ENCODE results near the gene ADAMTS7. TPM values are rescaled to one million over a fixed set of nuclear protein-coding genes. Genes with fewer than 3 reads are reported as not detected.

The ADAMTS7 gene
- polyA plus RNA-seq, 2 of the 4 experiments (the other 2 are of a cell fraction): 1.5 to 2.9 TPM

DNA sequence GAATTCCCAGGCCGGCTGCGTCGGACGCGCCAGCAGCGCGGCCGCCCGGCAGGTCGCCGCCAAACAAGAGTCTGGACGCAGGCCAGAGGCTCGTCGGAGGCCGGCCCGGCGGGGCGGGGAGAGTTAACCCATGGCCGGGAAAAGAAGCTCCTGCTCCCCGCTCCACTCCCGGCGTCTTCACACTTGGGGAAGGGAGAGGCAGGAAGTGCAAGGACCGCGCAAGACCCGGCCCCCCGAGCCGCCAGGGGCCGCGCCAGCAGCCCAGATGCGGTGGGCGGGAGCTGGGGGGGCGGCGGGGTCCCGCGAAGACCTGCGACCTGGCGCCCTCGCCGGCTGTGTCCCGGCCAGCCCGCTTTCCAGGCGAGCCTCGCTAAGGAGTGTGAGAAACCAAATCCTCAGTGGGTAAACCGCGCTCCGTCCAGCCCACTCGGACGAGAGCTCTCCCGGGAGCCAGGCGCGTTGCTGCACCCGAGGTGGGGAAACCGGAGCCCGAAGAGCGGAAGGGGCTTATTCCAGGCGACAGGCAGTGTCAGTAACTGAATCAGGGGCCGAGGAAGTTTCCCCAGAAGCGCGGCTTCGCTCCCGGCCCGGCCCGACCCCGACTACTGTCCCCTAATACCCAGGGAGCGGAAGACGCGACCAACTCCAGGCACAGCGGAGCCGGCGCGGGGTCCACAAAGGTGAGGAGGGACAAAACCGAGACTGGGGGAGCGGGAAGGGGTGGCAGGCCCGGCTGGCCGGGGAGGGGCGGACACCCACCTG lies 721 bp downstream of the ADAMTS7 start:
- ChIA-PET POLR2A (interaction anchor here (1.1 to 2.2 kb wide), 4 partner anchors 12 to 511 kb away, joined by 3 to 10 read pairs (median 6); partner anchors contain the start of genes MORF4L1 and SKIC8), CTCF (interaction anchor here (0.5 to 8.8 kb wide), 25 partner anchors 8 to 697 kb away, joined by 3 to 85 read pairs (median 5); no protein-coding TSS in a partner anchor)
- Histone ChIP-seq H3K27ac (peak overlapping the region; percentile 69 to 84), H3K9me3 (0 out of 3 replicates have a peak, but pooled peaks cover 3% of the 10 kb centered on the region), H3K4me2 (peak overlapping the region; percentile 93), H3K4me3 (peak overlapping the region; percentile 74), H3K4me1 (peaks cover 4% of the 10 kb centered on the region; the same call in 2 of the 3 replicates)
- TF ChIP-seq, protein P1, sequence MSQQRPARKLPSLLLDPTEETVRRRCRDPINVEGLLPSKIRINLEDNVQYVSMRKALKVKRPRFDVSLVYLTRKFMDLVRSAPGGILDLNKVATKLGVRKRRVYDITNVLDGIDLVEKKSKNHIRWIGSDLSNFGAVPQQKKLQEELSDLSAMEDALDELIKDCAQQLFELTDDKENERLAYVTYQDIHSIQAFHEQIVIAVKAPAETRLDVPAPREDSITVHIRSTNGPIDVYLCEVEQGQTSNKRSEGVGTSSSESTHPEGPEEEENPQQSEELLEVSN (IDR thresholded peaks at IDR 0.05; ENCODE audit: borderline replicate concordance, low read depth): peak; percentile 34; the same call in 1 of the 2 replicates
- no peak for TF ChIP-seq JUNB (IDR thresholded peaks at IDR 0.05)
- no peak for TF ChIP-seq SMC3 (IDR thresholded peaks at IDR 0.05)
- no peak for TF ChIP-seq NFE2L2 (conservative IDR thresholded peaks at IDR 0.05; ENCODE audit: low read length)
- TF ChIP-seq RAD21 (conservative IDR thresholded peaks at IDR 0.05 in 1 of 2, IDR thresholded peaks at IDR 0.05 in 1 of 2): 0 out of 5 replicates have a peak, but pooled peaks of 1 of the 2 experiments have one; percentile 22
- no peak for TF ChIP-seq CBX8 (IDR thresholded peaks at IDR 0.05)
- TF ChIP-seq FOSB (CRISPR knock-in tag; IDR thresholded peaks at IDR 0.05): no peak
- no peak for TF ChIP-seq NR3C1 (IDR thresholded peaks at IDR 0.05)
- peak; percentile 57 for TF ChIP-seq MAX (IDR thresholded peaks at IDR 0.05)
- TF ChIP-seq HOXA7 (CRISPR knock-in tag; IDR thresholded peaks at IDR 0.05): no peak
- TF ChIP-seq MAZ (IDR thresholded peaks at IDR 0.05; ENCODE audit: borderline replicate concordance, low read depth, low read length): no peak
- TF ChIP-seq EHMT2 (IDR thresholded peaks at IDR 0.05; ENCODE audit: low read depth): no peak
- no peak for TF ChIP-seq ESRRA (IDR thresholded peaks at IDR 0.05; ENCODE audit: borderline replicate concordance, low read length)
- TF ChIP-seq HOXB13 (CRISPR knock-in tag; IDR thresholded peaks at IDR 0.05; ENCODE audit: low read depth): no peak
- TF ChIP-seq JUN (IDR thresholded peaks at IDR 0.05): peak in 1 of 2 experiments; percentile 9; a peak in 1 of 5 replicates
- DNase-seq (ENCODE audit: low read depth in 1 of 2, low spot score in 1 of 2) (peak; percentile 37 to 79), FAIRE-seq (no peak), ATAC-seq (peak; percentile 54 to 55)
- WGBS (ENCODE audit: missing lambda C conversion rate): 1% methylated on average over 51 of the region's 76 CpGs

GRCh38 chr15:78810003-78810361 lies 1.3 kb downstream of the ADAMTS7 start:
- DNase-seq (ENCODE audit: low read depth in 1 of 2, low spot score in 1 of 2): no peak
- Histone ChIP-seq H3K4me3 (peak overlapping the region; percentile 74), H3K9me3 (0 out of 3 replicates have a peak, but pooled peaks cover 3% of the 10 kb centered on the region), H3K27ac (peak overlapping the region; percentile 69 to 84; a peak in 4 of 6 replicates), H3K4me2 (peak overlapping the region; percentile 93), H3K4me1 (peaks cover 4% of the 10 kb centered on the region; the same call in 2 of the 3 replicates)
- WGBS (ENCODE audit: missing lambda C conversion rate): 50% methylated on average over 11 of the region's 11 CpGs
- FAIRE-seq: no peak
- peak; percentile 5 to 16; a peak in 3 of 6 replicates for ATAC-seq
- ChIA-PET POLR2A (interaction anchor here (1.9 to 2.2 kb wide), 2 partner anchors 12 to 63 kb away, joined by 7 to 10 read pairs; partner anchors contain the start of gene MORF4L1), CTCF (interaction anchor here (0.7 to 8.8 kb wide), 14 partner anchors 10 to 375 kb away, joined by 3 to 85 read pairs (median 4); no protein-coding TSS in a partner anchor)
- no peak for TF ChIP-seq ZFP36 (IDR thresholded peaks at IDR 0.05; ENCODE audit: borderline replicate concordance, partially characterized antibody)
- no peak for TF ChIP-seq BCL3 (IDR thresholded peaks at IDR 0.05)
- no peak for TF ChIP-seq CBX8 (IDR thresholded peaks at IDR 0.05)
- no peak for TF ChIP-seq MAZ (IDR thresholded peaks at IDR 0.05; ENCODE audit: borderline replicate concordance, low read depth, low read length)
- TF ChIP-seq CEBPB (IDR thresholded peaks at IDR 0.05): no peak
- TF ChIP-seq, protein P2, sequence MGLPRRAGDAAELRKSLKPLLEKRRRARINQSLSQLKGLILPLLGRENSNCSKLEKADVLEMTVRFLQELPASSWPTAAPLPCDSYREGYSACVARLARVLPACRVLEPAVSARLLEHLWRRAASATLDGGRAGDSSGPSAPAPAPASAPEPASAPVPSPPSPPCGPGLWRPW (IDR thresholded peaks at IDR 0.05): no peak
- no peak for TF ChIP-seq NR3C1 (IDR thresholded peaks at IDR 0.05)
- TF ChIP-seq TFCP2L1 (CRISPR knock-in tag; IDR thresholded peaks at IDR 0.05): no peak
- no peak for TF ChIP-seq EHF (CRISPR knock-in tag; IDR thresholded peaks at IDR 0.05)
- TF ChIP-seq POLR2A (IDR thresholded peaks at IDR 0.05; ENCODE audit: low read length): no peak
- TF ChIP-seq ZSCAN20 (CRISPR knock-in tag; IDR thresholded peaks at IDR 0.05): no peak
- TF ChIP-seq RFX5 (IDR thresholded peaks at IDR 0.05): no peak

Measured in A549 (cell line).